ENCODE measurements around the gene RGMB.

RGMB gene

DNA sequence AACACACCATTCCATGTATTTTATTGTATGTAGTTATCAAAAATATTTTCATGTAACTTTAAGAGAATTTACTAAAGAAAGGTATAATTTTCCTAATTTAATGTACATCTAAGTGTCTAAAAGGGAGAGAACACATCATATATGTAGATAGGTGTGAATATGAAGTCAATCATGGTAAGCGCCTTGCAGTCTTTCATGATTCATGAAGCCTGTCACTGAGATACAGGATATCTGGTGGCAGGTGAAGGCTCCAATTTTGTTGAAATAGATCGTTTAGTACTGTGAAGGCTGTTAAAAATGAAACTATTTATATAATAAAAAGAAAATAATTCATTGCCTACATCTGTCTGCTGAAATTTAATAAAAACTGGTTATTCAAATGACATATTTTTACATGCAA, 15.5 kb upstream of the RGMB start:
- H3K4me3 ChIP-seq (ENCODE audit: low read depth, low read length) = no peak overlapping the region
- TF ChIP-seq HOXC10 (CRISPR knock-in tag; IDR thresholded peaks at IDR 0.05) (no peak), HOXA7 (CRISPR knock-in tag; IDR thresholded peaks at IDR 0.05; ENCODE audit: borderline replicate concordance) (no peak), ZNF311 (tag by site-specific recombination; IDR thresholded peaks at IDR 0.05; ENCODE audit: borderline replicate concordance) (no peak), ZNF747 (tag by site-specific recombination; IDR thresholded peaks at IDR 0.05) (no peak), ZNF530 (tag by site-specific recombination; IDR thresholded peaks at IDR 0.05; ENCODE audit: low read depth) (no peak), ZBTB20 (tag by site-specific recombination; IDR thresholded peaks at IDR 0.05) (no peak), KLF10 (tag by site-specific recombination; IDR thresholded peaks at IDR 0.05) (no peak), ZNF791 (tag by site-specific recombination; IDR thresholded peaks at IDR 0.05) (no peak), ZNF629 (tag by site-specific recombination; IDR thresholded peaks at IDR 0.05) (no peak), ZNF654 (tag by site-specific recombination; IDR thresholded peaks at IDR 0.05; ENCODE audit: low read depth) (no peak)
- TF ChIP-seq, protein P1, sequence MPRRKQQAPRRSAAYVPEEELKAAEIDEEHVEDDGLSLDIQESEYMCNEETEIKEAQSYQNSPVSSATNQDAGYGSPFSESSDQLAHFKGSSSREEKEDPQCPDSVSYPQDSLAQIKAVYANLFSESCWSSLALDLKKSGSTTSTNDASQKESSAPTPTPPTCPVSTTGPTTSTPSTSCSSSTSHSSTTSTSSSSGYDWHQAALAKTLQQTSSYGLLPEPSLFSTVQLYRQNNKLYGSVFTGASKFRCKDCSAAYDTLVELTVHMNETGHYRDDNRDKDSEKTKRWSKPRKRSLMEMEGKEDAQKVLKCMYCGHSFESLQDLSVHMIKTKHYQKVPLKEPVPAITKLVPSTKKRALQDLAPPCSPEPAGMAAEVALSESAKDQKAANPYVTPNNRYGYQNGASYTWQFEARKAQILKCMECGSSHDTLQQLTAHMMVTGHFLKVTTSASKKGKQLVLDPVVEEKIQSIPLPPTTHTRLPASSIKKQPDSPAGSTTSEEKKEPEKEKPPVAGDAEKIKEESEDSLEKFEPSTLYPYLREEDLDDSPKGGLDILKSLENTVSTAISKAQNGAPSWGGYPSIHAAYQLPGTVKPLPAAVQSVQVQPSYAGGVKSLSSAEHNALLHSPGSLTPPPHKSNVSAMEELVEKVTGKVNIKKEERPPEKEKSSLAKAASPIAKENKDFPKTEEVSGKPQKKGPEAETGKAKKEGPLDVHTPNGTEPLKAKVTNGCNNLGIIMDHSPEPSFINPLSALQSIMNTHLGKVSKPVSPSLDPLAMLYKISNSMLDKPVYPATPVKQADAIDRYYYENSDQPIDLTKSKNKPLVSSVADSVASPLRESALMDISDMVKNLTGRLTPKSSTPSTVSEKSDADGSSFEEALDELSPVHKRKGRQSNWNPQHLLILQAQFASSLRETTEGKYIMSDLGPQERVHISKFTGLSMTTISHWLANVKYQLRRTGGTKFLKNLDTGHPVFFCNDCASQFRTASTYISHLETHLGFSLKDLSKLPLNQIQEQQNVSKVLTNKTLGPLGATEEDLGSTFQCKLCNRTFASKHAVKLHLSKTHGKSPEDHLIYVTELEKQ (tag by site-specific recombination; IDR thresholded peaks at IDR 0.05; ENCODE audit: borderline replicate concordance) = no peak
- TF ChIP-seq, protein P2, sequence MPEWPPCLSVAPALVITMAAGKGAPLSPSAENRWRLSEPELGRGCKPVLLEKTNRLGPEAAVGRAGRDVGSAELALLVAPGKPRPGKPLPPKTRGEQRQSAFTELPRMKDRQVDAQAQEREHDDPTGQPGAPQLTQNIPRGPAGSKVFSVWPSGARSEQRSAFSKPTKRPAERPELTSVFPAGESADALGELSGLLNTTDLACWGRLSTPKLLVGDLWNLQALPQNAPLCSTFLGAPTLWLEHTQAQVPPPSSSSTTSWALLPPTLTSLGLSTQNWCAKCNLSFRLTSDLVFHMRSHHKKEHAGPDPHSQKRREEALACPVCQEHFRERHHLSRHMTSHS (tag by site-specific recombination; IDR thresholded peaks at IDR 0.05) = no peak
- H3K27ac ChIP-seq (ENCODE audit: extremely low read depth, low read depth, low read length) = no peak overlapping the region
- H3K9me3 ChIP-seq (ENCODE audit: control insufficient read depth, insufficient read depth, low read depth, low read length) = no peaks in the 10 kb centered on the region
- POLR2A ChIA-PET = no interaction called here
- H3K36me3 ChIP-seq (ENCODE audit: control insufficient read depth in 2 of 2, insufficient read depth in 1 of 2, low read length in 2 of 2) = no peaks in the 10 kb centered on the region
- no peaks in the 10 kb centered on the region; the same call in 1 of the 2 replicates for H3K4me1 ChIP-seq (ENCODE audit: control insufficient read depth, insufficient read depth, low read length)
- CTCF ChIA-PET = no interaction called here

DNA sequence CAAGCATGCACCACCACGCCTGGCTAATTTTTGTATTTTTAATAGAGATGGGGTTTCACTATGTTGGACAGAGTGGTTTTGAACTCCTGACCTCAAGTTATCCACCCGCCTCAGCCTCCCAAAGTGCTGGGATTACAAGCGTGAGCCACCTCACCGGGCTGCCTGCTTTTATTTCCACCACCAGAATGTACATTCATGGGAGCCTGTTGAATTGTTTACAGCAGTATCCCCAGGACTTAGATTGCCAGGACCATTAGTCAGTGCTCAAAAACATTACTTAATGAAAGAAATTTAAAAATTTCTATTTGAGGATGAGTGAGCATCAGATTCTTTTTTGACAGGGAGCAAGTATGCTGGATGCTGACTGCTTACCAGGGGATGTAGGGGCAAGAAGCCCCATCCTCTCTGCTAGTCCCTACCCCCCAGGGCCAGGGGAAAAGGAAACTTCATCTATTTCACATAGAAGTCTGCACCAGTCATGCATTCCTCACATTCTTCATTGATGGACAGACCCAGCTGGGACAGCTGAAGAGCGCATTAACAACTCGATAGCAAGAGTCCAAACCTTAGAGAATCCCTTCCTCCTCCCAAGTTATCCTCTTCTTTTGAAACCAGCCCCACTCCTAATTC, 10.3 kb upstream of the RGMB start:
- TF ChIP-seq ZNF747 (tag by site-specific recombination; IDR thresholded peaks at IDR 0.05) = no peak
- 0 out of 2 replicates have a peak, but pooled peaks have one; percentile 26 for TF ChIP-seq GLIS1 (tag by site-specific recombination; IDR thresholded peaks at IDR 0.05)
- POLR2A ChIA-PET = no interaction called here
- H3K9me3 ChIP-seq (ENCODE audit: control insufficient read depth, insufficient read depth, low read depth, low read length) = no peaks in the 10 kb centered on the region

DNA sequence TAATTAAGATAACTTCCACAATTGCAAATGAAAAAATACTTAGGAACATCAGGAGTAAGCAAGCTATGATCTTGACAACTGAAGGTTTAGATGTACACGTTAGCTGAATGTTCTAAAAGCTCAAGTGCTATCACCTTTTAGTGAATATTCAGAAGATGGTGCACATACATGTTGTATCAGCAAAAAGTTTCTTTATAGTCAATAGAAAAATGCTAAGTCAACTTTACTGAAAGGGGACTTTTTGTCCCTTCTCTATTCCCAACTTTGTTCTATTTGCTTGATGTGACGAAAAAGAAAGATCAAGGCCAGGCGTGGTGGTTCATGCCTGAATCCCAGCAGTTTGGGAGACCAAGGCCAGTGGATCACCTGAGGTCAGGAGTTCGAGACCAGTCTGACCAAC, 7.6 kb upstream of the RGMB start:
- Histone ChIP-seq H3K4me1 (ENCODE audit: control insufficient read depth, insufficient read depth, low read length) (no peaks in the 10 kb centered on the region), H3K27ac (ENCODE audit: extremely low read depth, low read depth, low read length) (no peak overlapping the region), H3K9me3 (ENCODE audit: control insufficient read depth, insufficient read depth, low read depth, low read length) (no peaks in the 10 kb centered on the region), H3K36me3 (ENCODE audit: control insufficient read depth in 2 of 2, insufficient read depth in 1 of 2, low read length in 2 of 2) (no peaks in the 10 kb centered on the region), H3K4me3 (ENCODE audit: low read depth, low read length) (no peak overlapping the region)
- CTCF ChIA-PET = interaction anchor here (0.6 kb wide), 1 partner anchor 35 kb away, joined by 3 read pairs; no protein-coding TSS in a partner anchor
- POLR2A ChIA-PET = no interaction called here
- TF ChIP-seq ZNF266 (tag by site-specific recombination; IDR thresholded peaks at IDR 0.05; ENCODE audit: low read depth) = no peak
- no peak for TF ChIP-seq ZFP41 (tag by site-specific recombination; IDR thresholded peaks at IDR 0.05; ENCODE audit: borderline replicate concordance)
- no peak for TF ChIP-seq ZNF621 (tag by site-specific recombination; IDR thresholded peaks at IDR 0.05)
- TF ChIP-seq OSR2 (tag by site-specific recombination; IDR thresholded peaks at IDR 0.05) = no peak
- TF ChIP-seq ZNF335 (tag by site-specific recombination; conservative IDR thresholded peaks at IDR 0.05) = no peak
- no peak for TF ChIP-seq ZNF76 (tag by site-specific recombination; IDR thresholded peaks at IDR 0.05; ENCODE audit: borderline replicate concordance, low read depth)
- no peak for TF ChIP-seq ZNF501 (tag by site-specific recombination; IDR thresholded peaks at IDR 0.05)
- TF ChIP-seq, protein P3, sequence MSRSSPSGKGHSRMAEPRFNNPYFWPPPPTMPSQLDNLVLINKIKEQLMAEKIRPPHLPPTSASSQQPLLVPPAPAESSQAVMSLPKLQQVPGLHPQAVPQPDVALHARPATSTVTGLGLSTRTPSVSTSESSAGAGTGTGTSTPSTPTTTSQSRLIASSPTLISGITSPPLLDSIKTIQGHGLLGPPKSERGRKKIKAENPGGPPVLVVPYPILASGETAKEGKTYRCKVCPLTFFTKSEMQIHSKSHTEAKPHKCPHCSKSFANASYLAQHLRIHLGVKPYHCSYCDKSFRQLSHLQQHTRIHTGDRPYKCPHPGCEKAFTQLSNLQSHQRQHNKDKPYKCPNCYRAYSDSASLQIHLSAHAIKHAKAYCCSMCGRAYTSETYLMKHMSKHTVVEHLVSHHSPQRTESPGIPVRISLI (tag by site-specific recombination; IDR thresholded peaks at IDR 0.05) = no peak
- TF ChIP-seq, protein P4, sequence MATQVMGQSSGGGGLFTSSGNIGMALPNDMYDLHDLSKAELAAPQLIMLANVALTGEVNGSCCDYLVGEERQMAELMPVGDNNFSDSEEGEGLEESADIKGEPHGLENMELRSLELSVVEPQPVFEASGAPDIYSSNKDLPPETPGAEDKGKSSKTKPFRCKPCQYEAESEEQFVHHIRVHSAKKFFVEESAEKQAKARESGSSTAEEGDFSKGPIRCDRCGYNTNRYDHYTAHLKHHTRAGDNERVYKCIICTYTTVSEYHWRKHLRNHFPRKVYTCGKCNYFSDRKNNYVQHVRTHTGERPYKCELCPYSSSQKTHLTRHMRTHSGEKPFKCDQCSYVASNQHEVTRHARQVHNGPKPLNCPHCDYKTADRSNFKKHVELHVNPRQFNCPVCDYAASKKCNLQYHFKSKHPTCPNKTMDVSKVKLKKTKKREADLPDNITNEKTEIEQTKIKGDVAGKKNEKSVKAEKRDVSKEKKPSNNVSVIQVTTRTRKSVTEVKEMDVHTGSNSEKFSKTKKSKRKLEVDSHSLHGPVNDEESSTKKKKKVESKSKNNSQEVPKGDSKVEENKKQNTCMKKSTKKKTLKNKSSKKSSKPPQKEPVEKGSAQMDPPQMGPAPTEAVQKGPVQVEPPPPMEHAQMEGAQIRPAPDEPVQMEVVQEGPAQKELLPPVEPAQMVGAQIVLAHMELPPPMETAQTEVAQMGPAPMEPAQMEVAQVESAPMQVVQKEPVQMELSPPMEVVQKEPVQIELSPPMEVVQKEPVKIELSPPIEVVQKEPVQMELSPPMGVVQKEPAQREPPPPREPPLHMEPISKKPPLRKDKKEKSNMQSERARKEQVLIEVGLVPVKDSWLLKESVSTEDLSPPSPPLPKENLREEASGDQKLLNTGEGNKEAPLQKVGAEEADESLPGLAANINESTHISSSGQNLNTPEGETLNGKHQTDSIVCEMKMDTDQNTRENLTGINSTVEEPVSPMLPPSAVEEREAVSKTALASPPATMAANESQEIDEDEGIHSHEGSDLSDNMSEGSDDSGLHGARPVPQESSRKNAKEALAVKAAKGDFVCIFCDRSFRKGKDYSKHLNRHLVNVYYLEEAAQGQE (tag by site-specific recombination; IDR thresholded peaks at IDR 0.05) = no peak
- TF ChIP-seq, protein P5, sequence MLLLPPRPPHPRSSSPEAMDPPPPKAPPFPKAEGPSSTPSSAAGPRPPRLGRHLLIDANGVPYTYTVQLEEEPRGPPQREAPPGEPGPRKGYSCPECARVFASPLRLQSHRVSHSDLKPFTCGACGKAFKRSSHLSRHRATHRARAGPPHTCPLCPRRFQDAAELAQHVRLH (tag by site-specific recombination; IDR thresholded peaks at IDR 0.05) = no peak

More for the DNA sequence above, 10.3 kb upstream of the RGMB start:
- Histone ChIP-seq H3K27ac (ENCODE audit: extremely low read depth, low read depth, low read length) (no peak overlapping the region), H3K4me1 (ENCODE audit: control insufficient read depth, insufficient read depth, low read length) (no peaks in the 10 kb centered on the region), H3K36me3 (ENCODE audit: control insufficient read depth in 2 of 2, insufficient read depth in 1 of 2, low read length in 2 of 2) (no peaks in the 10 kb centered on the region), H3K4me3 (ENCODE audit: low read depth, low read length) (no peak overlapping the region)
- CTCF ChIA-PET = interaction anchor here (0.5 kb wide), 1 partner anchor 28 kb away, joined by 3 read pairs; no protein-coding TSS in a partner anchor

Data from HEK293 (cell line).